ENCODE data around the gene S100A7A. TPM values are rescaled to one million over a fixed set of nuclear protein-coding genes. Genes with fewer than 3 reads are reported as not detected.

Gene S100A7A
- total RNA-seq, 5 donors from 2014 or later (not counting 1 experiment from before 2014, with no cell fraction given): not detected

DNA sequence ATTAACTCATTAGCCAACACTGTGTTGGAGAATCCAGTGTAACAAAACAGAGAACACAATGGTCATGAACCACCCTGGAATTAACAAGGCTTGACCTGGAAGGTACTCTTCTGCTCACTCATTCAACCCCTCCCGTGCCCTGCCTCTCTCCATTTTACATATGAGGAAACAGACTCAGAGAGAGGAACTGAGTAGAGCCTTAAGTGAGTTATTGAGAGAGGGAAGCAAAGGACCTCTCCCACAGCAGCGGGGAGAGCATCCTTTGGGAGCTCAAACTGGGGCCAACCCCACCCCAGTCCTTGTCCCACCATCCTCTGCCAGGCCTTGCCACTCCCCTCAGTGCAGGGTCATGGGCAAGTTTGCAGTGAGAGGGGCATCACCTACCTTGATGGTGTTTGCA, 42.2 kb upstream of the S100A7A start:
- no peak overlapping the region for H3K27ac ChIP-seq (ENCODE audit: low read length)
- Mint-ChIP-seq H3K4me3 (no peak overlapping the region), H3K36me3 (no peaks in the 10 kb centered on the region), H3K9me3 (peaks cover 0 to 4% (median 0%) of the 10 kb centered on the region in 3 donors), H3K27me3 (peaks cover 23 to 36% of the 10 kb centered on the region in 2 donors), H3K27ac (no peak overlapping the region), H3K4me1 (no peaks in the 10 kb centered on the region)
- no peaks in the 10 kb centered on the region for H3K9me3 ChIP-seq
- no CpG with 5 or more reads among the region's 2 CpGs for WGBS (ENCODE audit: insufficient coverage)
- ChIA-PET POLR2A (no interaction called here), CTCF (no interaction called here)
- no peak for DNase-seq
- no peaks in the 10 kb centered on the region for H3K36me3 ChIP-seq (ENCODE audit: control insufficient read depth in 2 of 2, extremely low read depth in 1 of 2, insufficient read depth in 1 of 2, low read length in 1 of 2)
- ATAC-seq (replicated peaks in 1 of 4): no peak
- no peak overlapping the region for H3K4me3 ChIP-seq (ENCODE audit: control insufficient read depth in 1 of 2, extremely low read depth in 1 of 2, low read length in 1 of 2)
- H3K27me3 ChIP-seq (replicated peaks in 1 of 2; ENCODE audit: control insufficient read depth in 2 of 2, extremely low read depth in 1 of 2, insufficient read depth in 2 of 2, low read length in 1 of 2): peaks cover 0 to 12% of the 10 kb centered on the region in 2 experiments
- H3K4me1 ChIP-seq (ENCODE audit: control insufficient read depth in 1 of 2, extremely low read depth in 1 of 2, insufficient read depth in 2 of 2, low read length in 2 of 2): no peaks in the 10 kb centered on the region

DNA sequence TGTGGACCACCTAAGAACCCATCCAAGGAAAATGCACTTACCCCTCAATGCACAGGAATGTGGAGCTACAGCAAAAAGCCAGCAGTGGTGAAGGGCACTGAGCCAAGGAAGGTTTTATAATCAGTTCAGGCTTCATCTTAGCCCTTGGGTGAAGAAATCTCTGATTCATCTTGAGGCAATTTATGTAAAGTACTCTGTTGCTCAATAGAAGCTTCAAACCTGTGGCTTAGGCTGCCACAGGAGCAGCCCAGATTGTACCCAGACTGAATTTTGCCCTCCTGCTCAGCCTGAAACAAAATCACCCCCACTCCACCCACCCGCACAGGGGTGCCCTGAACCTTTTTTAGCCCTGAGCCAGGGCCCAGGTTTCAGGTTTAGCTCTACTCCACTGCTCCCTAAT, 40.8 kb upstream of the S100A7A start, which contains the start of gene S100A12:
TSS of gene S100A12 (minus strand) at position 111 of the 400 bp plus-strand sequence. CDS start 1,029 bp downstream, outside the sequence.
- Mint-ChIP-seq H3K4me1 (no peaks in the 10 kb centered on the region), H3K4me3 (no peak within 1 kb of the TSS), H3K27ac (no peak within 1 kb of the TSS), H3K9me3 (peaks cover 0 to 4% (median 0%) of the 10 kb centered on the region in 3 donors), H3K27me3 (peaks cover 23 to 32% of the 10 kb centered on the region in 2 donors), H3K36me3 (no peaks in the 10 kb centered on the region)
- H3K4me1 ChIP-seq (ENCODE audit: control insufficient read depth in 1 of 2, extremely low read depth in 1 of 2, insufficient read depth in 2 of 2, low read length in 2 of 2): no peaks in the 10 kb centered on the region
- ATAC-seq (replicated peaks in 1 of 4) (no peak), DNase-seq (no peak)
- CTCF ChIA-PET: no interaction called here
- no peaks in the 10 kb centered on the region for H3K36me3 ChIP-seq (ENCODE audit: control insufficient read depth in 2 of 2, extremely low read depth in 1 of 2, insufficient read depth in 1 of 2, low read length in 1 of 2)
- POLR2A ChIA-PET: no interaction called here
- 100% methylated on average over 1 of the region's 1 CpG for WGBS (ENCODE audit: insufficient coverage)
- H3K9me3 ChIP-seq: no peaks in the 10 kb centered on the region
- no peak within 1 kb of the TSS for H3K4me3 ChIP-seq (ENCODE audit: control insufficient read depth in 1 of 2, extremely low read depth in 1 of 2, low read length in 1 of 2)
- H3K27ac ChIP-seq (ENCODE audit: low read length): no peak within 1 kb of the TSS
- peaks cover 0 to 17% of the 10 kb centered on the region in 2 experiments for H3K27me3 ChIP-seq (replicated peaks in 1 of 2; ENCODE audit: control insufficient read depth in 2 of 2, extremely low read depth in 1 of 2, insufficient read depth in 2 of 2, low read length in 1 of 2)

- no peak overlapping the region for H3K4me3 Mint-ChIP-seq
- no peak overlapping the region for H3K27ac Mint-ChIP-seq
- DNase-seq: no peak
- ATAC-seq (replicated peaks in 1 of 4): no peak
- ChIA-PET CTCF (no interaction called here), POLR2A (interaction anchor here in 1 of 2 donors (0.6 kb wide), 1 partner anchor 19 kb away, joined by 4 read pairs; no protein-coding TSS in a partner anchor)
- H3K9me3 Mint-ChIP-seq: peaks cover 13 to 19% (median 14%) of the 10 kb centered on the region in 3 donors
- no peaks in the 10 kb centered on the region for H3K36me3 Mint-ChIP-seq
- no peaks in the 10 kb centered on the region for H3K9me3 ChIP-seq
- H3K27ac ChIP-seq (ENCODE audit: low read length): no peak overlapping the region
- H3K4me1 Mint-ChIP-seq: no peaks in the 10 kb centered on the region
- H3K36me3 ChIP-seq (ENCODE audit: control insufficient read depth in 2 of 2, extremely low read depth in 1 of 2, insufficient read depth in 1 of 2, low read length in 1 of 2): no peaks in the 10 kb centered on the region
- WGBS (ENCODE audit: insufficient coverage): 88% methylated on average over 5 of the region's 10 CpGs
- no peaks in the 10 kb centered on the region for H3K4me1 ChIP-seq (ENCODE audit: control insufficient read depth in 1 of 2, extremely low read depth in 1 of 2, insufficient read depth in 2 of 2, low read length in 2 of 2)
- peaks cover 26 to 41% of the 10 kb centered on the region in 2 donors for H3K27me3 Mint-ChIP-seq
- H3K4me3 ChIP-seq (ENCODE audit: control insufficient read depth in 1 of 2, extremely low read depth in 1 of 2, low read length in 1 of 2): no peak overlapping the region
- peaks cover 0 to 13% of the 10 kb centered on the region in 2 experiments for H3K27me3 ChIP-seq (replicated peaks in 1 of 2; ENCODE audit: control insufficient read depth in 2 of 2, extremely low read depth in 1 of 2, insufficient read depth in 2 of 2, low read length in 1 of 2)
These were observed 36.7 kb upstream of the S100A7A start for GRCh38 chr1:153379591-153379990.

GRCh38 chr1:153380711-153381110, 35.6 kb upstream of the S100A7A start:
- 92% methylated on average over 11 of the region's 23 CpGs for WGBS (ENCODE audit: insufficient coverage)
- POLR2A ChIA-PET: interaction anchor here in 1 of 2 donors (0.6 kb wide), 1 partner anchor 114 kb away, joined by 3 read pairs; no protein-coding TSS in a partner anchor
- no peak overlapping the region for H3K4me3 Mint-ChIP-seq

DNA sequence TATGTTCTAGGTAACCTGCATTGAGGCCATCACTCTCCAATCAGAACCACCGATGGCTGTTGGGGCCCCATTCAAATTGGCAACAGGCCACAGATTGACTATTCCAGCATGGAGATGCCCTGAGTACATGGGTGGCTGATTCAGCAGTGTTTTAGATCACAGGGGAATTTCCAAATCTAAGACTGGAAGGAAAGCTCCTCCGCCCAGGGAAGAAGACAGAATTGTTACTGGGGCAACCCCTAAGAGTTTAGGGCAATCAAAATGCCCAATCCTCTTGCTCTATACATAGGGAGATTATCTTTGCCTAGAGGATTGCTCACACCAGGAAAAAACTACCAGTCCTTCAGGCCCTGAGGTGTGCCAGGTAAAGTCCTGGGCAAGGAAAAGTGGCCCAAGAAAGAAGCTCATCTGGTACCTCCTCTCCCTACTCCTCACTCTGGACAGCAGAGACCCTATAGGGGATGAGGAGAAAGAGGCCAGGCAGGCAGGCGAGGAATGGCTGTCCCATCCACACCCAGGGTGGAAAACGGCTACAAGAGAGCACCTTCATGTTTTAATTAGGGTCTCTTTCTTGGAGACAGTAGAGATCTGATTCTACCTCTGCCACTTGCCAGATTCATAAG, 31.3 kb upstream of the S100A7A start:
- no peak overlapping the region for H3K4me3 Mint-ChIP-seq
- Histone ChIP-seq H3K4me3 (ENCODE audit: control insufficient read depth in 1 of 2, extremely low read depth in 1 of 2, low read length in 1 of 2) (no peak overlapping the region), H3K27me3 (replicated peaks in 1 of 2; ENCODE audit: control insufficient read depth in 2 of 2, extremely low read depth in 1 of 2, insufficient read depth in 2 of 2, low read length in 1 of 2) (peaks cover 0 to 6% of the 10 kb centered on the region in 2 experiments), H3K9me3 (no peaks in the 10 kb centered on the region), H3K36me3 (ENCODE audit: control insufficient read depth in 2 of 2, extremely low read depth in 1 of 2, insufficient read depth in 1 of 2, low read length in 1 of 2) (no peaks in the 10 kb centered on the region), H3K27ac (ENCODE audit: low read length) (no peak overlapping the region), H3K4me1 (ENCODE audit: control insufficient read depth in 1 of 2, extremely low read depth in 1 of 2, insufficient read depth in 2 of 2, low read length in 2 of 2) (no peaks in the 10 kb centered on the region)
- H3K36me3 Mint-ChIP-seq: no peaks in the 10 kb centered on the region
- no peak overlapping the region for H3K27ac Mint-ChIP-seq
- ATAC-seq (replicated peaks in 1 of 4): no peak
- CTCF ChIA-PET: no interaction called here
- DNase-seq: no peak
- H3K4me1 Mint-ChIP-seq: no peaks in the 10 kb centered on the region
- H3K9me3 Mint-ChIP-seq: peaks cover 13 to 19% (median 14%) of the 10 kb centered on the region in 3 donors
- POLR2A ChIA-PET: no interaction called here
- peaks cover 8 to 22% of the 10 kb centered on the region in 2 donors for H3K27me3 Mint-ChIP-seq
- 100% methylated on average over 1 of the region's 4 CpGs for WGBS (ENCODE audit: insufficient coverage)

More at GRCh38 chr1:153380711-153381110, 35.6 kb upstream of the S100A7A start:
- ATAC-seq (replicated peaks in 1 of 4) (no peak), DNase-seq (no peak)
- H3K36me3 Mint-ChIP-seq: no peaks in the 10 kb centered on the region
- CTCF ChIA-PET: no interaction called here
- Histone ChIP-seq H3K27ac (ENCODE audit: low read length) (no peak overlapping the region), H3K27me3 (replicated peaks in 1 of 2; ENCODE audit: control insufficient read depth in 2 of 2, extremely low read depth in 1 of 2, insufficient read depth in 2 of 2, low read length in 1 of 2) (peaks cover 0 to 7% of the 10 kb centered on the region in 2 experiments), H3K9me3 (no peaks in the 10 kb centered on the region), H3K4me3 (ENCODE audit: control insufficient read depth in 1 of 2, extremely low read depth in 1 of 2, low read length in 1 of 2) (no peak overlapping the region), H3K36me3 (ENCODE audit: control insufficient read depth in 2 of 2, extremely low read depth in 1 of 2, insufficient read depth in 1 of 2, low read length in 1 of 2) (no peaks in the 10 kb centered on the region), H3K4me1 (ENCODE audit: control insufficient read depth in 1 of 2, extremely low read depth in 1 of 2, insufficient read depth in 2 of 2, low read length in 2 of 2) (no peaks in the 10 kb centered on the region)
- H3K27ac Mint-ChIP-seq: no peak overlapping the region
- H3K4me1 Mint-ChIP-seq: no peaks in the 10 kb centered on the region
- peaks cover 26 to 41% of the 10 kb centered on the region in 2 donors for H3K27me3 Mint-ChIP-seq
- H3K9me3 Mint-ChIP-seq: peaks cover 13 to 19% (median 14%) of the 10 kb centered on the region in 3 donors

GRCh38 chr1:153386500-153386901, 29.8 kb upstream of the S100A7A start:
- POLR2A ChIA-PET: no interaction called here
- peaks cover 0 to 15% of the 10 kb centered on the region in 2 experiments for H3K27me3 ChIP-seq (replicated peaks in 1 of 2; ENCODE audit: control insufficient read depth in 2 of 2, extremely low read depth in 1 of 2, insufficient read depth in 2 of 2, low read length in 1 of 2)
- Mint-ChIP-seq H3K4me3 (no peak overlapping the region), H3K9me3 (peaks cover 9 to 13% (median 11%) of the 10 kb centered on the region in 3 donors), H3K27me3 (peaks cover 9 to 19% of the 10 kb centered on the region in 2 donors), H3K4me1 (no peaks in the 10 kb centered on the region), H3K36me3 (no peaks in the 10 kb centered on the region), H3K27ac (no peak overlapping the region)
- no peak overlapping the region for H3K27ac ChIP-seq (ENCODE audit: low read length)
- DNase-seq (peak in 1 of 35 experiments; percentile 13), ATAC-seq (replicated peaks in 1 of 4) (no peak)
- CTCF ChIA-PET: no interaction called here
- WGBS (ENCODE audit: insufficient coverage): 7% methylated on average over 5 of the region's 5 CpGs
- no peaks in the 10 kb centered on the region for H3K9me3 ChIP-seq
- no peaks in the 10 kb centered on the region for H3K36me3 ChIP-seq (ENCODE audit: control insufficient read depth in 2 of 2, extremely low read depth in 1 of 2, insufficient read depth in 1 of 2, low read length in 1 of 2)
- H3K4me1 ChIP-seq (ENCODE audit: control insufficient read depth in 1 of 2, extremely low read depth in 1 of 2, insufficient read depth in 2 of 2, low read length in 2 of 2): no peaks in the 10 kb centered on the region
- no peak overlapping the region for H3K4me3 ChIP-seq (ENCODE audit: control insufficient read depth in 1 of 2, extremely low read depth in 1 of 2, low read length in 1 of 2)

Data from T-cell (primary cell).